Activated B cell treated with CpG ODN at 0.5 μM for 24 hours (primary cell): ENCODE data around the gene WDR49. TPM values are rescaled to one million over a fixed set of nuclear protein-coding genes. Genes with fewer than 3 reads are reported as not detected.

ENCODE experiments used
- ATAC-seq: fragments of 200-7000 bp; cut with Tn5 transposase; one replicate; pipeline ENCODE4 v1.10.0; 2021; ENCODE audit warnings: low read depth, mild to moderate bottlenecking, moderate library complexity
- CTCF ChIA-PET: fragments of 350-600 bp; sonication (Branson Sonifier 250); formaldehyde crosslinking; loops from one replicate; lab custom pipeline; 2021; ENCODE audit warnings: antibody characterized with exemption; lab: Charles Lee
- POLR2A ChIA-PET: fragments of 350-600 bp; sonication (Branson Sonifier 250); formaldehyde crosslinking; loops from one replicate; lab custom pipeline; 2021; ENCODE audit warnings: antibody characterized with exemption; lab: Charles Lee
- DNase-seq: peaks from one replicate; pipeline ENCODE4 v3.0.0; 2022
- H3K27ac Mint-ChIP-seq: one replicate; pipeline ENCODE4 v1.8.0; 2020; ENCODE audit warnings: mixed read lengths
- H3K27me3 Mint-ChIP-seq: one replicate; pipeline ENCODE4 v1.8.0; 2021; ENCODE audit warnings: mixed read lengths
- H3K36me3 Mint-ChIP-seq: one replicate; pipeline ENCODE4 v1.8.0; 2021; ENCODE audit warnings: low read depth, mixed read lengths
- H3K4me1 Mint-ChIP-seq: one replicate; pipeline ENCODE4 v1.8.0; 2021; ENCODE audit warnings: mixed read lengths
- H3K4me3 Mint-ChIP-seq: one replicate; pipeline ENCODE4 v1.8.0; 2020; ENCODE audit warnings: mild to moderate bottlenecking, mixed read lengths
- H3K9me3 Mint-ChIP-seq: one replicate; pipeline ENCODE4 v1.8.0; 2020; ENCODE audit warnings: mixed read lengths
- intact Hi-C: fragments of 100-400 bp; cut with micrococcal nuclease; formaldehyde crosslinking; loops from one replicate; pipeline ENCODE4 v1.15.1; 2024
- total RNA-seq: library from RNA; stranded (reverse); gene quantifications from 2 replicates; pipeline ENCODE4 v1.2.3, GENCODE V29; 2022
- TF ChIP-seq, protein P1 (sequence below): fragments of 200-600 bp; IDR thresholded peaks from one replicate; pipeline ENCODE4 v1.8.0; 2022; ENCODE audit warnings: antibody characterized with exemption, mild to moderate bottlenecking

The WDR49 gene
- total RNA-seq, 1 donor from 2014 or later = 0.49 TPM

DNA sequence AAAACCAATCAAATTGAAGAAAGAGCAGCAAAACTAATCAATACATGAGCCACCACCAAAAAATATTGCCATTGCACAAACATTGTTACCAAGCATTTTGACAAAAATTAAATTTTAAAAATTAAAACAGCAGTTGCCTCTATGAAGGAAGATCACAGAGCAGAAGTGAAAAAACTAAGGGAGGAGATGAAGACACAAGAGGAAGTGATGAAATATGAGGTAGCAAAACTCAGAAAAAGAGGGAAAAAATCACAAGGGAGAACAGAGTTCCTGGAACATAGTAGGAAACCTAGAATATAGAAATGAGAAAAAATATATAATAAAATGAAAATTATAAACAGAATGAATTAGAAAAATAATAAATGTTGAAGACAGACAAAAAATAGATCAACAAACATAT is 172.6 kb downstream of the WDR49 start:
- H3K9me3 Mint-ChIP-seq = no peaks in the 10 kb centered on the region
- intact Hi-C loops = no loop called here
- no peaks in the 10 kb centered on the region for H3K4me1 Mint-ChIP-seq
- ChIA-PET CTCF (no interaction called here), POLR2A (no interaction called here)
- H3K27ac Mint-ChIP-seq = no peak overlapping the region
- TF ChIP-seq, protein P1, sequence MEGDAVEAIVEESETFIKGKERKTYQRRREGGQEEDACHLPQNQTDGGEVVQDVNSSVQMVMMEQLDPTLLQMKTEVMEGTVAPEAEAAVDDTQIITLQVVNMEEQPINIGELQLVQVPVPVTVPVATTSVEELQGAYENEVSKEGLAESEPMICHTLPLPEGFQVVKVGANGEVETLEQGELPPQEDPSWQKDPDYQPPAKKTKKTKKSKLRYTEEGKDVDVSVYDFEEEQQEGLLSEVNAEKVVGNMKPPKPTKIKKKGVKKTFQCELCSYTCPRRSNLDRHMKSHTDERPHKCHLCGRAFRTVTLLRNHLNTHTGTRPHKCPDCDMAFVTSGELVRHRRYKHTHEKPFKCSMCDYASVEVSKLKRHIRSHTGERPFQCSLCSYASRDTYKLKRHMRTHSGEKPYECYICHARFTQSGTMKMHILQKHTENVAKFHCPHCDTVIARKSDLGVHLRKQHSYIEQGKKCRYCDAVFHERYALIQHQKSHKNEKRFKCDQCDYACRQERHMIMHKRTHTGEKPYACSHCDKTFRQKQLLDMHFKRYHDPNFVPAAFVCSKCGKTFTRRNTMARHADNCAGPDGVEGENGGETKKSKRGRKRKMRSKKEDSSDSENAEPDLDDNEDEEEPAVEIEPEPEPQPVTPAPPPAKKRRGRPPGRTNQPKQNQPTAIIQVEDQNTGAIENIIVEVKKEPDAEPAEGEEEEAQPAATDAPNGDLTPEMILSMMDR = no peak
- H3K4me3 Mint-ChIP-seq = no peak overlapping the region
- no peaks in the 10 kb centered on the region for H3K36me3 Mint-ChIP-seq
- ATAC-seq = no peak
- no peak for DNase-seq
- H3K27me3 Mint-ChIP-seq = no peaks in the 10 kb centered on the region

DNA sequence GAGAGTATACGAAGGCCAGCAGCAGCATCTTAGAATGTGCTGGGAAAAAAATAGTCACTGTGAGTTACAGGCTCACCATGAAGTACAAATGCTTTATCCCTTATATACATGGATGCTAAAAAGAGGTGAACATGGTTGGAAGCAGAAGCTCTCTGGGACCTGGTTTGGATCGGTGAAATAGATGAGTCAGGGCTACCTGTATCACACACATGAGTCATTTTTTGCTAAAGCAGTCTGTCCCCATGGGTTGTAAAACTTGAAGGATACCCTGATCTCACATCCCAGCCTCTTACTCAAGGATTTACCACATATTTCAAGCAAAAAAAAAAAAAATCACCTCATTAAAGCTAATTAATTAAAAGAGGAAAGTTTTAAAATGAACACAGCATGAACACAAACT is 173.0 kb downstream of the WDR49 start:
- no peak for ATAC-seq
- H3K4me1 Mint-ChIP-seq = no peaks in the 10 kb centered on the region
- no peaks in the 10 kb centered on the region for H3K36me3 Mint-ChIP-seq
- intact Hi-C loops = no loop called here
- no peak overlapping the region for H3K4me3 Mint-ChIP-seq
- ChIA-PET CTCF (no interaction called here), POLR2A (no interaction called here)
- H3K9me3 Mint-ChIP-seq = no peaks in the 10 kb centered on the region
- no peaks in the 10 kb centered on the region for H3K27me3 Mint-ChIP-seq
- DNase-seq = no peak
- H3K27ac Mint-ChIP-seq = no peak overlapping the region
- TF ChIP-seq, protein P1 = no peak

DNA sequence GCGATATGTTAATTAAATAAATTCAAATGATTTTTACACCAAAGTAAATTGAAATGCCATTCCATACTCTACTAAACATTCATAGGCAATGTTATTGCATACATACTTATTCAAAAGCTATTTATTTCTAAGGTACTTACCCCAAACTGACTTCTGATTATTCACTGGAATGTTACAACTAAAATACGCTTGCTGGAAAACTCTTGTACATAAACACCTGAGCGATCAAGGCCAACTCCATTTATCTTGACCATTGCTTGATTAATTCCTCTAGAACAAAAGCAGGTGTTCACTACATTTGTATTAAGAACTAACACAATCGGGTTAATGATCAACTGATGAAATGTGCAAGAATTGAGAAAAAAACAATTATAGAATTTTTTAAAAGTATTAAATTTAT is 179.9 kb downstream of the WDR49 start, which contains the start of gene SERPINI2:
Gene SERPINI2 (minus strand): TSS at position 180 of the 400 bp plus-strand sequence. CDS start 2,208 bp downstream, outside the sequence.
- H3K4me1 Mint-ChIP-seq = no peaks in the 10 kb centered on the region
- H3K9me3 Mint-ChIP-seq = no peaks in the 10 kb centered on the region
- ATAC-seq = no peak
- intact Hi-C loops = no loop called here
- no peak within 1 kb of the TSS for H3K4me3 Mint-ChIP-seq
- no peaks in the 10 kb centered on the region for H3K27me3 Mint-ChIP-seq
- ChIA-PET POLR2A (no interaction called here), CTCF (no interaction called here)
- TF ChIP-seq, protein P1 = no peak
- no peak within 1 kb of the TSS for H3K27ac Mint-ChIP-seq
- no peaks in the 10 kb centered on the region for H3K36me3 Mint-ChIP-seq
- DNase-seq = no peak

DNA sequence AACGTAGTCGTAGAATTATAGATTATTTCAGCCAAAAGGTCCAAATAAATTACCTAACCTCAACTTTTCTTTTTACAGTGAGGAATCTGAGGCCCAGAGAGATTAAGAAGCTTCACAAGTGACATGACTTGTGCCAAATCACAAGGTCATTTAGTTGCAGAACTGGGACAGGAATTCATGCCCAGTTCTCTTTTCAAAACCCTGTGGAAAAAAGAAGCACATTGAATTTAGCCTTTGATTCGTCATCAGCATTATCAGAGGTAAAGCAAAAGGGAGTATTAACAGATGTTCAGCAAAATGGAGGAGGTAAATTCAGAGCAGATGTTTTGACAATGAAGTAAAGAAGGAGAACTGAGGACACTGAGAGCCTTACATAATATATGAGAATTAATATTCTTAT is 184.4 kb downstream of the WDR49 start:
- DNase-seq (no peak), ATAC-seq (no peak)
- no peaks in the 10 kb centered on the region for H3K4me1 Mint-ChIP-seq
- H3K27ac Mint-ChIP-seq = no peak overlapping the region
- no peaks in the 10 kb centered on the region for H3K27me3 Mint-ChIP-seq
- no peak overlapping the region for H3K4me3 Mint-ChIP-seq
- intact Hi-C loops = no loop called here
- H3K9me3 Mint-ChIP-seq = no peaks in the 10 kb centered on the region
- CTCF ChIA-PET = no interaction called here
- POLR2A ChIA-PET = no interaction called here
- no peaks in the 10 kb centered on the region for H3K36me3 Mint-ChIP-seq
- TF ChIP-seq, protein P1 = no peak

DNA sequence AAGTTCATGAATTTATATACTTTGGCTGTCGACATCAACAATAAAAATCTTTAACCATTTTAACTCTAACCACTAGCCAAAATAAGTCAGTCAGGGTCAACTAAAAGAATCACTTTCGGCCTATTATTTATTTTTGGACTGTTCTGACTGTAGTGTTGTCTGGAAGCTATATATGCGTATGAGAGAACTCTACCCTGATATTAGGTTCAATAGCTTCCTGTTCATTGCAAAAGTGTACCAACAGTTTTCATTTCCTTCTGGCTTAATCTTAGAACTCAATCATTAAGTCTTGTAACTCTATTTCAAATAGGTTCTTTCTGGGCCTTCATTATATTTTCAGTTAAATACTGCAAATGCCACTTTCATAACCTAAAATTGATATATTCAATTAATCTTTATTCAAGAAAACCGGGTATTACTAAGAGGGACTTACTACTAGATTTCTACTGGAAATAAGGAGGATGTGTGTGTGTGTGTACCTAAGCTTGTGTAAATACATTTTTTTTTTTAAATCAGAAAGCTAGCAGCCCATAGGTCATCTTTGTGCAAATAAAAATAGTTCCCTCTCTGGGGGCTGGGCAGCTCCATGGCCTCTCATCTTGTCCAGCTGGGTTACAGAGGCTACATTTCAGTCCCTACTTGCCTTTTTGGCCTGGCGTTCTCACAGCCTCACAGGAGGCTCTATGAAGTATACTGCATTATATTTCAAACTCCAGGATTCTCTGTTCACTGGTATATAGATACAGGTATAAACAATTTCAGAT is 185.7 kb downstream of the WDR49 start:
- Mint-ChIP-seq H3K4me3 (no peak overlapping the region), H3K4me1 (no peaks in the 10 kb centered on the region), H3K27me3 (no peaks in the 10 kb centered on the region), H3K27ac (no peak overlapping the region), H3K9me3 (no peaks in the 10 kb centered on the region), H3K36me3 (no peaks in the 10 kb centered on the region)
- ATAC-seq = no peak
- ChIA-PET POLR2A (no interaction called here), CTCF (no interaction called here)
- intact Hi-C loops = no loop called here
- TF ChIP-seq, protein P1 = no peak
- DNase-seq = no peak
